Activated CD8-positive, alpha-beta memory T cell treated with anti-CD3 and anti-CD28 coated beads, Interleukin-2, amount 50 U/mL, for 4 hours (primary cell): Measurements from ENCODE around the gene GPR52.

Source experiments
- DNase-seq: peaks from one replicate; pipeline ENCODE4 v3.0.0-alpha.2; 2020

The GPR52 gene

DNA sequence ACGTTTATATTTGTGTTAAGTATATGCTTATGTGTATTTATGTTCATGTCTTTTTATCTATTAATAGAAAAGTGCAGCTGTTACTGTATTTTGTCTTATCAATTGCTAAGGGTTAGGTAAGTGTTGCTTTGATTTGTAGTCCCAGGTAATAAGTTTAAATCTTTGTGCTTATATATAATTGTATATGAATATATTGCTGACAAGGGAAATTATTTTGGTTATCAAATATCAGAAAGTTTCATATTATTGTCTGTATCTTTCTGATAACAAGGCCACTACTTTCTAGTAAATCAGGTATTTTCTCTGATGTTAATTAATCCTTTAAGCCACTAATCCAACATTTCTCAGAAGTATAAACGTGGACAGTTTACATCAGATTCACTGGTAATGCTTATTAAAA lies 21.3 kb downstream of the GPR52 start:
- DNase-seq = no peak

- DNase-seq = no peak
Observed at GRCh38 chr1:174469687-174470086, 21.9 kb downstream of the GPR52 start.

GRCh38 chr1:174479281-174479680 lies 31.5 kb downstream of the GPR52 start:
- DNase-seq = no peak

- DNase-seq = no peak
Observed at GRCh38 chr1:174480324-174480723, 32.6 kb downstream of the GPR52 start.

DNA sequence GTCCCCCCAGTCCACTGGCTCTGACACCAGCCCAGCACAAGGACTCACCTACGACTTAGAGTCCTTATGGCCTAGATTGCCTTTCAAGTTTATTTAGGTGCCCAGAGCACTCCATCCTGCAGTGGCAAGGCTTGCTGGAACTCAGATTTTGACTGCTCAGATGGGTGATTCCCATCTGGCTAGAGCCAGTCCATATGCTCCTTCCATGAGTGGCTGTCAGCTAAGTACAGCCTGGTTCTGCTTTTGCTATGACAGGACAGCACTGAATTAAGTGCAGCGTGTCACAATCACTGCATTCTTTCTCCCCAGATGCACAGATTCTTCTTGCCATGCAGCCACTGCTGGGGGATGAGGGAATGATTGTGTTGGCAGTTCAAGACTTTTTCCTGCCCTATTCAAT lies 43.8 kb downstream of the GPR52 start:
- DNase-seq = no peak

DNA sequence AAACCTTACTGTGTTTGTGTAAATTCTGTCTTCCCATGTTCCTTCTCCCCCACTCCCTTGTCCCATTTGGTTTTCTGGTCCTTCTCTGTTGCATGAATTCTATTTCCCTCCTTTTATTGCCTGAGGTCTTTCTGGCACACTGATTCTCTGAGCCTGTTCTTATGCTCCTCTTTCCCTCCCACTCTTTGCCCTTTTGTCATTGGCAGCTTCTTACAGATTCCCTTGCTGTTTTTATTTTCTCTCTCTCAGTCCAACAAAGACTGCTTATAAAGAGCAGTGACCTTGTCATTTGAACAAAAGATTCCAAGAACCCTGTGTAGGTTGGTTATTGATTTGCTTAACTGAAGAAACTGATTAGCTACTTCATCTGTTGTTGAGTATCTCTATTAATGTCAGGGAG lies 49.7 kb downstream of the GPR52 start:
- no peak for DNase-seq
